Chondrocyte (in vitro differentiated cells): Measurements from ENCODE around the gene RIBC2. TPM values are rescaled to one million over a fixed set of nuclear protein-coding genes. Genes with fewer than 3 reads are reported as not detected.

Source experiments
- DNase-seq: peaks from one replicate; pipeline ENCODE4 v3.0.0; 2021; ENCODE audit warnings: mixed read lengths, low spot score
- H3K27ac Mint-ChIP-seq: one replicate; pipeline ENCODE4 v1.8.0; 2021; ENCODE audit warnings: mild to moderate bottlenecking, moderate library complexity, mixed read lengths; ENCODE audit not compliant: unreplicated experiment
- H3K27me3 Mint-ChIP-seq: 2 replicates; pipeline ENCODE4 v1.8.0; 2021; ENCODE audit warnings: low read depth, mixed read lengths
- H3K36me3 Mint-ChIP-seq: 2 replicates; pipeline ENCODE4 v1.8.0; 2021; ENCODE audit warnings: low read depth, mixed read lengths
- H3K4me1 Mint-ChIP-seq: 2 replicates; pipeline ENCODE4 v1.8.0; 2021; ENCODE audit warnings: low read depth, mild to moderate bottlenecking, mixed read lengths
- H3K4me3 Mint-ChIP-seq: one replicate; pipeline ENCODE4 v1.8.0; 2021; ENCODE audit warnings: mild to moderate bottlenecking, moderate library complexity, mixed read lengths; ENCODE audit not compliant: unreplicated experiment
- H3K9me3 Mint-ChIP-seq: 2 replicates; pipeline ENCODE4 v1.8.0; 2021; ENCODE audit warnings: low read depth, mixed read lengths
- total RNA-seq: library from RNA; stranded (reverse); gene quantifications from 3 replicates; pipeline ENCODE4 v1.2.1, GENCODE V29; 2021
- TF ChIP-seq, protein P1 (sequence below): fragments of 200-600 bp; sonication (generic); IDR thresholded peaks from 2 replicates; pipeline ENCODE4 v1.5.0; 2021; ENCODE audit warnings: antibody characterized with exemption, mild to moderate bottlenecking, moderate library complexity

RIBC2 gene
- total RNA-seq, 1 donor from 2014 or later, result not detected

GRCh38 chr22:45475063-45475747 lies 61.7 kb downstream of the RIBC2 start:
- H3K4me1 Mint-ChIP-seq, result peaks cover 73% of the 10 kb centered on the region

GRCh38 chr22:45475851-45476514 lies 62.5 kb downstream of the RIBC2 start:
- Mint-ChIP-seq H3K4me1 (peaks cover 74% of the 10 kb centered on the region), H3K4me3 (no peak overlapping the region), H3K9me3 (no peaks in the 10 kb centered on the region), H3K36me3 (no peaks in the 10 kb centered on the region), H3K27me3 (no peaks in the 10 kb centered on the region), H3K27ac (no peak overlapping the region)
- TF ChIP-seq, protein P1, sequence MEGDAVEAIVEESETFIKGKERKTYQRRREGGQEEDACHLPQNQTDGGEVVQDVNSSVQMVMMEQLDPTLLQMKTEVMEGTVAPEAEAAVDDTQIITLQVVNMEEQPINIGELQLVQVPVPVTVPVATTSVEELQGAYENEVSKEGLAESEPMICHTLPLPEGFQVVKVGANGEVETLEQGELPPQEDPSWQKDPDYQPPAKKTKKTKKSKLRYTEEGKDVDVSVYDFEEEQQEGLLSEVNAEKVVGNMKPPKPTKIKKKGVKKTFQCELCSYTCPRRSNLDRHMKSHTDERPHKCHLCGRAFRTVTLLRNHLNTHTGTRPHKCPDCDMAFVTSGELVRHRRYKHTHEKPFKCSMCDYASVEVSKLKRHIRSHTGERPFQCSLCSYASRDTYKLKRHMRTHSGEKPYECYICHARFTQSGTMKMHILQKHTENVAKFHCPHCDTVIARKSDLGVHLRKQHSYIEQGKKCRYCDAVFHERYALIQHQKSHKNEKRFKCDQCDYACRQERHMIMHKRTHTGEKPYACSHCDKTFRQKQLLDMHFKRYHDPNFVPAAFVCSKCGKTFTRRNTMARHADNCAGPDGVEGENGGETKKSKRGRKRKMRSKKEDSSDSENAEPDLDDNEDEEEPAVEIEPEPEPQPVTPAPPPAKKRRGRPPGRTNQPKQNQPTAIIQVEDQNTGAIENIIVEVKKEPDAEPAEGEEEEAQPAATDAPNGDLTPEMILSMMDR, result no peak
- DNase-seq, result peak; percentile 37

More at GRCh38 chr22:45475063-45475747, 61.7 kb downstream of the RIBC2 start:
- no peaks in the 10 kb centered on the region for H3K36me3 Mint-ChIP-seq
- no peak overlapping the region for H3K4me3 Mint-ChIP-seq
- DNase-seq, result no peak
- H3K9me3 Mint-ChIP-seq, result no peaks in the 10 kb centered on the region
- H3K27me3 Mint-ChIP-seq, result no peaks in the 10 kb centered on the region
- TF ChIP-seq, protein P1, result no peak
- no peak overlapping the region for H3K27ac Mint-ChIP-seq

GRCh38 chr22:45476814-45477213 lies 63.3 kb downstream of the RIBC2 start:
- Mint-ChIP-seq H3K4me3 (no peak overlapping the region), H3K27me3 (no peaks in the 10 kb centered on the region), H3K4me1 (peaks cover 73% of the 10 kb centered on the region), H3K36me3 (no peaks in the 10 kb centered on the region), H3K9me3 (no peaks in the 10 kb centered on the region), H3K27ac (no peak overlapping the region)
- TF ChIP-seq, protein P1, result no peak
- DNase-seq, result no peak

DNA sequence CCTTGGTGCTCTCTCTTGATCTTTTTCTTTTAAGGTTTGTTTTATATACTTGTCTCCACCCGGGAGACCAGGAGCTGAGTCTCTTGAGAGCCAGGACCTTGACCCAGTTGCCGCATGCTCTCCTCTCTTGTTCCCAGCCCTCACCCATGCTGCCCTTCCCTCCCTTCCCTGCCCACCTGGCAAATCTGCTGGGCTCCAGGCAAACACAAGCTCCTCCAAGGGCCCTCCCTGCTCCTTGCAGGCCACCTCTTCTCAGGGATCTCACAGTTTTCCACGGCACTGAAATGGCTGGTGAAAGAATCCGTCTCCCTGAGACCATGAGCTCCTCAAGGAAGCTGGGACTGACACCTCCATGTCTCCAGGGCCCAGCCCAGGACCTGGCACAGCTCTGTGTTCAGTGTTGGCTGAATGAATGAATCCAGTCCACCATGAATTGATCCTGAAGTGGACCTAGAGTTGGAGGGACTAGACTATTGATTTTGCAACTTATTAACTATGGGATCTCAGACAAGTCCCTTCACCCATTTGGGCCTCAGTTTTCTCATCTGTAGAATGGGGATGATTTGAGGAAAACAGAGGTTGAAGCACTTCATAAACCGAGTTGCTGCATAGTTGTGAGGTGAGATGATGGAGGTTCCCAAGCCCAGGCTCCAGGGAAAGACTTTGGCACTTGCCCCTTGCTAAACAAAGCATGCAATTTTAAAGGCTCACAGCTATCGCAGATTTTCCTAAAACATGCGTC lies 64.0 kb downstream of the RIBC2 start:
- H3K4me1 Mint-ChIP-seq, result peaks cover 73% of the 10 kb centered on the region
- no peaks in the 10 kb centered on the region for H3K36me3 Mint-ChIP-seq
- peak overlapping the region; percentile 93 for H3K27ac Mint-ChIP-seq
- H3K4me3 Mint-ChIP-seq, result no peak overlapping the region
- no peaks in the 10 kb centered on the region for H3K27me3 Mint-ChIP-seq
- peak; percentile 32 for DNase-seq
- TF ChIP-seq, protein P1, result no peak
- no peaks in the 10 kb centered on the region for H3K9me3 Mint-ChIP-seq

GRCh38 chr22:45478108-45478771 lies 64.7 kb downstream of the RIBC2 start:
- TF ChIP-seq, protein P1, result no peak
- Mint-ChIP-seq H3K4me1 (peaks cover 66% of the 10 kb centered on the region), H3K27ac (peak overlapping the region; percentile 93), H3K9me3 (no peaks in the 10 kb centered on the region), H3K4me3 (no peak overlapping the region), H3K36me3 (no peaks in the 10 kb centered on the region), H3K27me3 (no peaks in the 10 kb centered on the region)
- DNase-seq, result no peak
